ENCODE results near the gene WIZ. TPM values are rescaled to one million over a fixed set of nuclear protein-coding genes. Genes with fewer than 3 reads are reported as not detected.

The WIZ gene
- total RNA-seq (10 to 100 TPM; 23.1 to 33.7 (median 26.9) TPM), polyA plus RNA-seq (10 to 100 TPM in 1 of 3 donors, 1 to 10 TPM in 2; 6.6 to 14.8 (median 7.0) TPM)
- long read RNA-seq, donor 1, full-length matches to known transcripts: 1 of 1 reads
- long read RNA-seq, donor 1, partial matches to known transcripts: 0 of 1 reads
- long read RNA-seq, donor 1, other reads (novel, unspliced or antisense): 0 of 1 reads
- long read RNA-seq, donor 2, partial matches to known transcripts: 0 of 2 reads
- long read RNA-seq, donor 2, other reads (novel, unspliced or antisense): 0 of 2 reads

- WGBS, 5 donors: 5 to 10% (median 6%) methylated on average over 22 to 69 of the region's 77 CpGs
- TF ChIP-seq POLR2A (IDR thresholded peaks at IDR 0.05) (no peak), POLR2AphosphoS5 (IDR thresholded peaks at IDR 0.05) (peak; percentile 71 to 83 (median 72))
- TF ChIP-seq, protein P1, sequence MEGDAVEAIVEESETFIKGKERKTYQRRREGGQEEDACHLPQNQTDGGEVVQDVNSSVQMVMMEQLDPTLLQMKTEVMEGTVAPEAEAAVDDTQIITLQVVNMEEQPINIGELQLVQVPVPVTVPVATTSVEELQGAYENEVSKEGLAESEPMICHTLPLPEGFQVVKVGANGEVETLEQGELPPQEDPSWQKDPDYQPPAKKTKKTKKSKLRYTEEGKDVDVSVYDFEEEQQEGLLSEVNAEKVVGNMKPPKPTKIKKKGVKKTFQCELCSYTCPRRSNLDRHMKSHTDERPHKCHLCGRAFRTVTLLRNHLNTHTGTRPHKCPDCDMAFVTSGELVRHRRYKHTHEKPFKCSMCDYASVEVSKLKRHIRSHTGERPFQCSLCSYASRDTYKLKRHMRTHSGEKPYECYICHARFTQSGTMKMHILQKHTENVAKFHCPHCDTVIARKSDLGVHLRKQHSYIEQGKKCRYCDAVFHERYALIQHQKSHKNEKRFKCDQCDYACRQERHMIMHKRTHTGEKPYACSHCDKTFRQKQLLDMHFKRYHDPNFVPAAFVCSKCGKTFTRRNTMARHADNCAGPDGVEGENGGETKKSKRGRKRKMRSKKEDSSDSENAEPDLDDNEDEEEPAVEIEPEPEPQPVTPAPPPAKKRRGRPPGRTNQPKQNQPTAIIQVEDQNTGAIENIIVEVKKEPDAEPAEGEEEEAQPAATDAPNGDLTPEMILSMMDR (IDR thresholded peaks at IDR 0.05 in 8 of 11, conservative IDR thresholded peaks at IDR 0.05 in 3 of 11): no peak
- Histone ChIP-seq H3K27ac (peak within 1 kb of the TSS; percentile 60 to 93 (median 80)), H3K4me1 (peaks cover 0 to 55% (median 12%) of the 10 kb centered on the region in 6 donors), H3K27me3 (replicated peaks in 1 of 7) (no peaks in the 10 kb centered on the region), H3K9me3 (no peaks in the 10 kb centered on the region), H3K36me3 (peaks cover 0 to 71% (median 32%) of the 10 kb centered on the region in 6 donors), H3K4me3 (peak within 1 kb of the TSS; percentile 45 to 83 (median 58))
- intact Hi-C loops (cut with DNase I; ENCODE audit: low total_unique reads): no loop called here
- DNase-seq: peak; percentile 94
Measured at GRCh38 chr19:15449620-15450527, at the start of gene WIZ. Gene WIZ (minus strand): TSS chr19:15449956. CDS start chr19:15448307, 1,649 bp downstream.

DNA sequence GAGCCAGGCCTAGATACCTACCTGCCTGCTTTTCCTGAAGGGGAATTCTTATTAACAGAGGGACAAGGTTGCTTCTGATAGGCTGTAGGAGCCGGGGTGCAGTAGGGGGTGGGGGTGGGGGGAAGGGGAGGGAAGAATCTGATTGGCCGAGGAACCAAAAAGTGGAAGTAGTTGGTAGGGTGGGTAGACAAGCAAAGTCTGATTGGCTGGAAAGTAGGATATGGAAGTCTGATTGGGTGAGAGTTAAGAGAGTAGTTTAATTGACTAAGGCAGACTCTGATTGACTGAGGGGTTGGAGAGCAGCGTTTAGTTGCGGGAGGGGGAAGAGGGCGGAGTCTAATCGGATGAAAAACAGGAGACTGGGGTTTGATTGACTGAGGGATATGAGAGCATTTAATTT lies 49.2 kb upstream of the WIZ start:
- no peaks in the 10 kb centered on the region for H3K36me3 ChIP-seq
- peaks cover 0 to 24% (median 0%) of the 10 kb centered on the region in 7 donors for H3K27me3 ChIP-seq (replicated peaks in 1 of 7)
- 63 to 78% (median 67%) methylated on average over 6 of the region's 6 CpGs for WGBS, 5 donors
- intact Hi-C loops (cut with DNase I; ENCODE audit: low total_unique reads): no loop called here
- TF ChIP-seq POLR2A (IDR thresholded peaks at IDR 0.05): no peak
- TF ChIP-seq, protein P1 (IDR thresholded peaks at IDR 0.05 in 8 of 11, conservative IDR thresholded peaks at IDR 0.05 in 3 of 11): no peak
- TF ChIP-seq POLR2AphosphoS5 (IDR thresholded peaks at IDR 0.05): no peak
- no peak overlapping the region for H3K27ac ChIP-seq
- no peaks in the 10 kb centered on the region for H3K9me3 ChIP-seq
- no peak for DNase-seq
- no peaks in the 10 kb centered on the region for H3K4me1 ChIP-seq
- H3K4me3 ChIP-seq: no peak overlapping the region

- TF ChIP-seq POLR2A (IDR thresholded peaks at IDR 0.05) (no peak), POLR2AphosphoS5 (IDR thresholded peaks at IDR 0.05) (no peak)
- TF ChIP-seq, protein P1 (IDR thresholded peaks at IDR 0.05 in 8 of 11, conservative IDR thresholded peaks at IDR 0.05 in 3 of 11): no peak
- Histone ChIP-seq H3K9me3 (no peaks in the 10 kb centered on the region), H3K36me3 (no peaks in the 10 kb centered on the region), H3K4me3 (no peak overlapping the region), H3K27ac (no peak overlapping the region), H3K4me1 (no peaks in the 10 kb centered on the region), H3K27me3 (replicated peaks in 1 of 7) (peaks cover 0 to 20% (median 0%) of the 10 kb centered on the region in 7 donors)
- 73 to 86% (median 77%) methylated on average over 10 of the region's 10 CpGs for WGBS, 5 donors
- DNase-seq: no peak
- intact Hi-C loops (cut with DNase I; ENCODE audit: low total_unique reads): no loop called here
Measured at GRCh38 chr19:15498156-15498858, 48.6 kb upstream of the WIZ start.

All from spleen (tissue), 13 donors.